ENCODE results near the gene MRPS14.

MRPS14 gene

GRCh38 chr1:174967845-174968705, 55.1 kb downstream of the MRPS14 start:
- peaks cover 22% of the 10 kb centered on the region for H3K4me1 ChIP-seq
- no peaks in the 10 kb centered on the region for H3K79me2 ChIP-seq
- no peaks in the 10 kb centered on the region for H3K36me3 ChIP-seq (ENCODE audit: control insufficient read depth, insufficient read depth, low read length)
- H3K4me3 ChIP-seq (ENCODE audit: low read depth, low read length): no peak overlapping the region
- peak overlapping the region; percentile 2 for H3K27ac ChIP-seq
- H3K4me2 ChIP-seq (ENCODE audit: low read length): no peak overlapping the region
- peak overlapping the region; percentile 42 for H2AFZ ChIP-seq
- no peaks in the 10 kb centered on the region for H3K27me3 ChIP-seq (ENCODE audit: control insufficient read depth, insufficient read depth, low read length)
- H3K9ac ChIP-seq: no peak overlapping the region
- no peaks in the 10 kb centered on the region for H3K9me3 ChIP-seq (ENCODE audit: control insufficient read depth, low read length)
- no peak for TF ChIP-seq CTCF (IDR thresholded peaks at IDR 0.05)

DNA sequence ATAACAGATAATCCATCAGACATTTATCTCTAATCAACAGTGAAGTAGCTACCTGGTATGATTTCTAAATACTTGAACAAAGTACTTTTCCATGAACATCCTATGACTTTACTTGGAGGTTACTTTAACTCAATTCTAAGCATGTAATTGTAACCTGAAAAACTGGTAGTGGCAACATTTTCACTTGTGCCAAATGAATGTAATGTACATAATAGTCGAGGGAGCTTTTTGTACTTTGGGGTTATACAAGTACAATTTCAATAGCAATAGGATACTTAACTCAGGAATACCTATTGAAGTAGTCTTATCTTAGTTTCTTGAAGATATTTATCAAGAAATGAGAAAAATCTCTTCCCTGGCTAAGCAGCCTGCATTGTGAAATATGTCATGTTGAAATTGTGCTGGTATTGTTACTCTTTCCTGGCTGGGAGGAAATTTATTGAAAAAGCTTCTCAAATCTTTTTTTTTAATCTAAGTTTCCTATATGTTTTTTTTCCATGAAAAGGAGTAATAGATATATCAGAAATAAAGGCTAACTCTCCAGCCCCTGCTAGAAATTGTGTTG, 57.1 kb downstream of the MRPS14 start:
- Histone ChIP-seq H3K9ac (no peak overlapping the region), H3K4me3 (ENCODE audit: low read depth, low read length) (no peak overlapping the region), H3K79me2 (no peaks in the 10 kb centered on the region)

GRCh38 chr1:174965362-174966007, 57.7 kb downstream of the MRPS14 start:
- Histone ChIP-seq H3K4me1 (peaks cover 19% of the 10 kb centered on the region), H3K36me3 (ENCODE audit: control insufficient read depth, insufficient read depth, low read length) (no peaks in the 10 kb centered on the region), H3K27ac (peak overlapping the region; percentile 76), H3K27me3 (ENCODE audit: control insufficient read depth, insufficient read depth, low read length) (no peaks in the 10 kb centered on the region), H3K9me3 (ENCODE audit: control insufficient read depth, low read length) (no peaks in the 10 kb centered on the region), H2AFZ (peak overlapping the region; percentile 76), H3K9ac (no peak overlapping the region), H3K79me2 (no peaks in the 10 kb centered on the region), H3K4me3 (ENCODE audit: low read depth, low read length) (no peak overlapping the region), H3K4me2 (ENCODE audit: low read length) (peak overlapping the region; percentile 19)
- no peak for TF ChIP-seq CTCF (IDR thresholded peaks at IDR 0.05)

More for the DNA sequence above, 57.1 kb downstream of the MRPS14 start:
- no peaks in the 10 kb centered on the region for H3K36me3 ChIP-seq (ENCODE audit: control insufficient read depth, insufficient read depth, low read length)
- peak overlapping the region; percentile 76 for H3K27ac ChIP-seq
- peaks cover 19% of the 10 kb centered on the region for H3K4me1 ChIP-seq
- H2AFZ ChIP-seq: no peak overlapping the region
- peak overlapping the region; percentile 19 for H3K4me2 ChIP-seq (ENCODE audit: low read length)
- H3K9me3 ChIP-seq (ENCODE audit: control insufficient read depth, low read length): no peaks in the 10 kb centered on the region
- no peaks in the 10 kb centered on the region for H3K27me3 ChIP-seq (ENCODE audit: control insufficient read depth, insufficient read depth, low read length)
- no peak for TF ChIP-seq CTCF (IDR thresholded peaks at IDR 0.05)

GRCh38 chr1:174964972-174965361, 58.3 kb downstream of the MRPS14 start:
- Histone ChIP-seq H3K4me1 (peaks cover 19% of the 10 kb centered on the region), H3K9ac (no peak overlapping the region), H3K79me2 (no peaks in the 10 kb centered on the region), H3K4me3 (ENCODE audit: low read depth, low read length) (no peak overlapping the region), H2AFZ (peak overlapping the region; percentile 76), H3K27ac (peak overlapping the region; percentile 76), H3K4me2 (ENCODE audit: low read length) (no peak overlapping the region), H3K9me3 (ENCODE audit: control insufficient read depth, low read length) (no peaks in the 10 kb centered on the region), H3K27me3 (ENCODE audit: control insufficient read depth, insufficient read depth, low read length) (no peaks in the 10 kb centered on the region), H3K36me3 (ENCODE audit: control insufficient read depth, insufficient read depth, low read length) (no peaks in the 10 kb centered on the region)
- no peak for TF ChIP-seq CTCF (IDR thresholded peaks at IDR 0.05)

Data from parathyroid adenoma (tissue), 2 donors.